Measurements from ENCODE around the gene TDRD3.

- no peak for TF ChIP-seq EZH2 (IDR thresholded peaks at IDR 0.05; ENCODE audit: borderline replicate concordance, low read length)
- TF ChIP-seq, protein P1, sequence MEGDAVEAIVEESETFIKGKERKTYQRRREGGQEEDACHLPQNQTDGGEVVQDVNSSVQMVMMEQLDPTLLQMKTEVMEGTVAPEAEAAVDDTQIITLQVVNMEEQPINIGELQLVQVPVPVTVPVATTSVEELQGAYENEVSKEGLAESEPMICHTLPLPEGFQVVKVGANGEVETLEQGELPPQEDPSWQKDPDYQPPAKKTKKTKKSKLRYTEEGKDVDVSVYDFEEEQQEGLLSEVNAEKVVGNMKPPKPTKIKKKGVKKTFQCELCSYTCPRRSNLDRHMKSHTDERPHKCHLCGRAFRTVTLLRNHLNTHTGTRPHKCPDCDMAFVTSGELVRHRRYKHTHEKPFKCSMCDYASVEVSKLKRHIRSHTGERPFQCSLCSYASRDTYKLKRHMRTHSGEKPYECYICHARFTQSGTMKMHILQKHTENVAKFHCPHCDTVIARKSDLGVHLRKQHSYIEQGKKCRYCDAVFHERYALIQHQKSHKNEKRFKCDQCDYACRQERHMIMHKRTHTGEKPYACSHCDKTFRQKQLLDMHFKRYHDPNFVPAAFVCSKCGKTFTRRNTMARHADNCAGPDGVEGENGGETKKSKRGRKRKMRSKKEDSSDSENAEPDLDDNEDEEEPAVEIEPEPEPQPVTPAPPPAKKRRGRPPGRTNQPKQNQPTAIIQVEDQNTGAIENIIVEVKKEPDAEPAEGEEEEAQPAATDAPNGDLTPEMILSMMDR (IDR thresholded peaks at IDR 0.05; ENCODE audit: low read length) = no peak
These were observed 49.3 kb upstream of the TDRD3 start for GRCh38 chr13:60347690-60348089.

Data from OCI-LY1 (cell line).